ENCODE data around the gene ZCCHC17.

ZCCHC17 gene

DNA sequence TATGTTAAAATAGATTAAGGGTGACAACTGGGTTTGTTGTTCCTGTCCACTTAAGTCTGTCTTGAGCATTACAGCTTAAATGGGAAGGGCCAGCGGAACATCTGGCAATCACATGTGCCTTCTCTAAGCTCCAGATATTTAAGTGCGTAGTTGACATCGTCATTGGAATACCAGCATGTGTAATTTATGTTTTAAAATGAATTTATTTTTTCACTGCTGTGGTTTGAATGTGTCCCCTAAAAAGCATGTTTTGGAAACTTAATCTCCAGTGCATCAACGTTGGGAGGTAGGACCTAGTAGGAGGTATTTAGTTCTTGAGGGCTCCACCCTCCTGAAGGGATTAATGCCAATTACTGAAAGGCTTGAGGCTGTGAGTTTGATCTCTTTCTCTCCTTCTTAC lies 13.4 kb downstream of the ZCCHC17 start:
- Histone ChIP-seq H3K36me3 (ENCODE audit: control insufficient read depth, insufficient read depth, low read length) (peaks cover 11% of the 10 kb centered on the region), H3K27me3 (ENCODE audit: control insufficient read depth, insufficient read depth, low read length) (no peaks in the 10 kb centered on the region), H3K4me3 (ENCODE audit: low read depth, low read length) (no peak overlapping the region), H3K4me1 (ENCODE audit: control insufficient read depth, insufficient read depth, low read length) (no peaks in the 10 kb centered on the region), H3K9me3 (ENCODE audit: control insufficient read depth, insufficient read depth, low read length) (no peaks in the 10 kb centered on the region), H3K9ac (ENCODE audit: low read depth, low read length) (no peak overlapping the region)

DNA sequence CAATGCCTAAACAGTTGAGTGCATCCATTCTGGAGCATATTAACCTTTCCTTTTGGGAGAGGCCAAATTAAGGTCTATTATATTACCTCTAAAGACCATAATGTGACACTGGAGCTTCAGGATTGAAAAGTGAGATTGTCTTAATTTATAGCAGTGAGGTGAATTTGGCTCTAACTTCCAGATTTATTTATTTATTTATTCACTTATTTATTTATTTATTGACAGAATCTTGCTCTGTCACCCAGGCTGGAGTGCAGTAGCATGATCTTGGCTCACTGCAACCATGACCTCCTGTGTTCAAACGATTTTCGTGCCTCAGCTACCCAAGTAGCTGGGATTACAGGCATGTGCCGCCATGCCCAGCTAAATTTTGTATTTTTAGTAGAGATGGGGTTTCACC lies 19.1 kb downstream of the ZCCHC17 start:
- Histone ChIP-seq H3K4me3 (ENCODE audit: low read depth, low read length) (no peak overlapping the region), H3K36me3 (ENCODE audit: control insufficient read depth, insufficient read depth, low read length) (peaks cover 2% of the 10 kb centered on the region), H3K27me3 (ENCODE audit: control insufficient read depth, insufficient read depth, low read length) (no peaks in the 10 kb centered on the region), H3K9ac (ENCODE audit: low read depth, low read length) (no peak overlapping the region), H3K9me3 (ENCODE audit: control insufficient read depth, insufficient read depth, low read length) (no peaks in the 10 kb centered on the region), H3K4me1 (ENCODE audit: control insufficient read depth, insufficient read depth, low read length) (no peaks in the 10 kb centered on the region)

DNA sequence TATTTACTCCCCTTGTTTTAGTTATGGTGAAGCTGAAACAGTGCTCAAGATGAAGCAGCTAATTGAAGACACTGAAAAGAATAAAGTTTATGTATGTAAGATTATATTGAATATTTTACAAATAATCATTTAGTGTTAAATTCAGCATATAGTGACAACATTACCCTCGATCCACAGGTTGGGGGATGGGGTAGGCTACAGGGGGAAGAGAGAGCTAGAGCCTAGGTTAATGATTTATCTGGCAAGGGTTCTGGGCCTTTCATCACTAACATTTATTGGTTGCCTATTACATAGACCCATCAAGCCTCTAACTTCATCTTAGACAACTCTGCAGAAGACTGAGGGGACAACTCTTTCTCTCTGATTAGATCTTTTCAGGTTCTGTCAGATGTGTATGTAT lies 21.3 kb downstream of the ZCCHC17 start:
- no peak overlapping the region for H3K9ac ChIP-seq (ENCODE audit: low read depth, low read length)
- no peaks in the 10 kb centered on the region for H3K9me3 ChIP-seq (ENCODE audit: control insufficient read depth, insufficient read depth, low read length)
- no peaks in the 10 kb centered on the region for H3K27me3 ChIP-seq (ENCODE audit: control insufficient read depth, insufficient read depth, low read length)
- no peak overlapping the region for H3K4me3 ChIP-seq (ENCODE audit: low read depth, low read length)
- H3K4me1 ChIP-seq (ENCODE audit: control insufficient read depth, insufficient read depth, low read length) = no peaks in the 10 kb centered on the region
- peaks cover 2% of the 10 kb centered on the region for H3K36me3 ChIP-seq (ENCODE audit: control insufficient read depth, insufficient read depth, low read length)

DNA sequence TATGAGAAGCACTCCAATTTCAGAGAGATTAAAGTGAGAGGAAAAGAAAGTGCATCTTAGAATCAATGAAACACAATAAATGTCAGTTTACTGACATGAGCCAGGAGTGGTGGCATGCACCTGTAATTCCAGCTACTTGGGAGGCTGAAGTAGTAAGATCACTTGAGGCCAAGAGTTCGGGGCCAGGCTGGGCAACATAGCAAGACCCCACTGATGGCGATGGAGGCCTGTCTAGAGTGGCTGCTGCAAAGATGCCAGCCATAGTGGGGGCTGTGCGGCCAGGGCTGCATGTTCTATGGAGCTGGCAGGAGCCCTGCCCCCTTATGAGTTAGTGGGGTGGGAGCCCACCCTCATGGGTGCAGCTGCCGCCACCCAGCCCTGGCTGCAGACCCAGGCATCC lies 27.3 kb downstream of the ZCCHC17 start:
- Histone ChIP-seq H3K9ac (ENCODE audit: low read depth, low read length) (no peak overlapping the region), H3K4me3 (ENCODE audit: low read depth, low read length) (no peak overlapping the region), H3K9me3 (ENCODE audit: control insufficient read depth, insufficient read depth, low read length) (no peaks in the 10 kb centered on the region), H3K4me1 (ENCODE audit: control insufficient read depth, insufficient read depth, low read length) (no peaks in the 10 kb centered on the region), H3K27me3 (ENCODE audit: control insufficient read depth, insufficient read depth, low read length) (no peaks in the 10 kb centered on the region), H3K36me3 (ENCODE audit: control insufficient read depth, insufficient read depth, low read length) (no peaks in the 10 kb centered on the region)

DNA sequence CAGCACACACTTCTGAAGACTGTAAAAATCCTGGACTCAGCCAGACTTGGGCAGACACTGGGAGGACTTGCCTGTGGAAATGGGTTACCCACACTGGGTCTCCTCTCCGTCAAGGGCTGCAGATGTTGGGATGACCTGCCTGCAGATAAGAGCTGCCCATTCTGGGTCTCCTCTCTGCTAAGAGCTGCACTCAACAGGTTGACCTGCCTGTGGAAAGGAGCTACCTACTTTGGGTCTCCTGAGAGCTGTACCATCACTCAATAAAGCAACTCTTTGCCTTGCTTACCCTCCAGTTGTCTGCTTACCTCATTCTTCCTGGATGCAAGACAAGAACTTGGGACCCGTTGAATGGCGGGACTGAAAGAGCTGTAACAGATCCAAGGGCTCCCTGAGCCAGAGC lies 28.2 kb downstream of the ZCCHC17 start:
- Histone ChIP-seq H3K36me3 (ENCODE audit: control insufficient read depth, insufficient read depth, low read length) (no peaks in the 10 kb centered on the region), H3K9me3 (ENCODE audit: control insufficient read depth, insufficient read depth, low read length) (no peaks in the 10 kb centered on the region), H3K4me3 (ENCODE audit: low read depth, low read length) (no peak overlapping the region), H3K4me1 (ENCODE audit: control insufficient read depth, insufficient read depth, low read length) (no peaks in the 10 kb centered on the region), H3K9ac (ENCODE audit: low read depth, low read length) (no peak overlapping the region), H3K27me3 (ENCODE audit: control insufficient read depth, insufficient read depth, low read length) (no peaks in the 10 kb centered on the region)

DNA sequence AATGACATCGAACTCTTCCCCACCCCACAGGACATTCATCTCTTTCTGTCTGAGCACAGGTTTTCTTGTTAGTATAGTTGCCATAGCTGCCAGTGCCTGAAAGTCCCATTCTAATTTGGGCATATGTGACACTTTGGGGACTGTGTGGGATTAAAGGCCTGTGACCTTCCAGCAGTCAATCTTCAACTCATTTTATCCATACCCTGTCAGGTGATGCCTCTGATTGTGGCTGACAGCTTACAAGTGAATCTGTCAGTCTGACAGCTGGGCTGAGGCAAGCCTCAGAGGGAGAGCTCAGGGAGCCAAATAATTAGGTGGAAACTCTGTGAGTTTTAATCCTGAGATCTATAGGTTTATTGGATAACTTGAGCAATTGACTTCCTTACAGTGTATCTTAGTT lies 29.6 kb downstream of the ZCCHC17 start:
- Histone ChIP-seq H3K27me3 (ENCODE audit: control insufficient read depth, insufficient read depth, low read length) (no peaks in the 10 kb centered on the region), H3K9me3 (ENCODE audit: control insufficient read depth, insufficient read depth, low read length) (no peaks in the 10 kb centered on the region), H3K4me1 (ENCODE audit: control insufficient read depth, insufficient read depth, low read length) (no peaks in the 10 kb centered on the region), H3K36me3 (ENCODE audit: control insufficient read depth, insufficient read depth, low read length) (no peaks in the 10 kb centered on the region), H3K9ac (ENCODE audit: low read depth, low read length) (no peak overlapping the region), H3K4me3 (ENCODE audit: low read depth, low read length) (no peak overlapping the region)

DNA sequence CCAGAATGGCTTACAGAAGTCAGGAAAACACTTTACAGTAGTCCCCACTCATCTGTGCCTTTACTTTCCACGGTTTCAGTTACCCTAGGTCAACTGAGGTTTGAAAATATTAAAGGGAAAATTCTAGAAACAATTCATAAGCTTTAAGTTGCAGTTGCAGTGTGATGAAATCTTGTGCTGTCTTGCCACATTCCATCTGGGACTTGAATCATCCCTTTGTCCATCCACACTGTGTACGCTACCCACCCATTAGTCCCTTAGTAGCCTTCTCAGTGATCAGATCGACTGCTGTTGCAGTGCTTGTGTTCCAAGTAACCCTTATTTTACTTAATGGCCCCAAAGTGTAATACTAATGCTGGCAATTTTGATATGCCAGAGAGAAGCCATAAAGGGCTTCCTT lies 30.5 kb downstream of the ZCCHC17 start:
- H3K36me3 ChIP-seq (ENCODE audit: control insufficient read depth, insufficient read depth, low read length) = no peaks in the 10 kb centered on the region

DNA sequence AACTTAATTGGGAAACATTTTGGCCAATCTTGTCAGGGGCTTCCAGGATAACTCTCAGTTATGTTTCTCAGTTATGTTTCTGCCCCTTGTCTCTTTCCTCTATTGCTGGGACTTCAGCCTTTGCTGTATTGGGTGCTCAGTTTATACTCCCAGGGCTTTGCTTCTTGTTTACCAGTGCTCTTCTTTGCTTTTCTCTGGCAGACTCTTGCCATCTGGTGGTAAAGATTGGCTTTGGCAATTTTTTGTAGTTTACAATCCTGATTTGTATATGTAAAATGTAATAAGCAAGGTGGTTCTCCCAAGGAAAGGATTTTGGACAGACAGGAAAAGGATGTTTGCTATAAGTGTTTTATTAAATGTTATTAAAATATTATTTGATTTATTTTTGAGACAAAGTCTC lies 38.2 kb downstream of the ZCCHC17 start:
- Histone ChIP-seq H3K4me3 (ENCODE audit: low read depth, low read length) (no peak overlapping the region), H3K9me3 (ENCODE audit: control insufficient read depth, insufficient read depth, low read length) (no peaks in the 10 kb centered on the region), H3K9ac (ENCODE audit: low read depth, low read length) (no peak overlapping the region), H3K36me3 (ENCODE audit: control insufficient read depth, insufficient read depth, low read length) (no peaks in the 10 kb centered on the region), H3K27me3 (ENCODE audit: control insufficient read depth, insufficient read depth, low read length) (no peaks in the 10 kb centered on the region), H3K4me1 (ENCODE audit: control insufficient read depth, insufficient read depth, low read length) (no peaks in the 10 kb centered on the region)

More for the DNA sequence above, 30.5 kb downstream of the ZCCHC17 start:
- Histone ChIP-seq H3K4me3 (ENCODE audit: low read depth, low read length) (no peak overlapping the region), H3K4me1 (ENCODE audit: control insufficient read depth, insufficient read depth, low read length) (no peaks in the 10 kb centered on the region), H3K9ac (ENCODE audit: low read depth, low read length) (no peak overlapping the region), H3K27me3 (ENCODE audit: control insufficient read depth, insufficient read depth, low read length) (no peaks in the 10 kb centered on the region), H3K9me3 (ENCODE audit: control insufficient read depth, insufficient read depth, low read length) (no peaks in the 10 kb centered on the region)

DNA sequence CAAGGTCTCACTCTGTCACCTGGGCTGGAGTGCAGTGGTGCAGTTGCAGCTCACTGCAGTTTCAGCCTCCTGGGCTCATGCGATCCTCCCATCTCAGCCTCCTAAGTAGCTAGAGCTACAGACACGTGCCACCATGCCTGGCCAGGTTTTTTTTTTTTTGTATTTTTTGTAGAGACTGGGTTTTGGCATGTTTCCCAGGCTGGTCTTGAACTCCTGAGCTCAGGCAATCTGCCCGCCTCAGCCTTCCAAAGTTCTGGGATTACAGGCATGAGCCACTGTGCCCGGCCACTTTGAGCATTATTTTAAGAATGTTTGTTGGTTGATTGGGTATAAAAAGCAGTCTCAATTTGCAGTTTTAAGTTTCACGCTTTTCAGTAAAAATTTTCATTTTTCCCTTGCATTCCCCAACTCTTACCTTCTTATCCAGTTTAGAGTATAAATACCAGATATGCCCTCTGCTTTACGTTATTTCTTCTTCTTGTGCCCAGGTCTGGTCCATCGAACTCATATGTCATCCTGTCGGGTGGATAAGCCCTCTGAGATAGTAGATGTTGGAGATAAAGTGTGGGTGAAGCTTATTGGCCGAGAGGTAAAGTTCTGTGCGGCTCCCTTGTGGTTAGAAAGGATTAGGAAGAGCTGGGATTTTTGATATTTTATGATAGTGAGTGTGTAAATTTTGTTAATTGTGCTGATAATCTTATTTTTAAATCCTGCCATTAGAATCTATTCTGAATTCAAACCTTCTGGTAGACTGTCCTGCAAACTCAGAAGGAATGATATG lies 40.0 kb downstream of the ZCCHC17 start:
- Histone ChIP-seq H3K27me3 (ENCODE audit: control insufficient read depth, insufficient read depth, low read length) (no peaks in the 10 kb centered on the region), H3K4me3 (ENCODE audit: low read depth, low read length) (no peak overlapping the region), H3K9ac (ENCODE audit: low read depth, low read length) (no peak overlapping the region), H3K36me3 (ENCODE audit: control insufficient read depth, insufficient read depth, low read length) (no peaks in the 10 kb centered on the region), H3K4me1 (ENCODE audit: control insufficient read depth, insufficient read depth, low read length) (no peaks in the 10 kb centered on the region), H3K9me3 (ENCODE audit: control insufficient read depth, insufficient read depth, low read length) (no peaks in the 10 kb centered on the region)

DNA sequence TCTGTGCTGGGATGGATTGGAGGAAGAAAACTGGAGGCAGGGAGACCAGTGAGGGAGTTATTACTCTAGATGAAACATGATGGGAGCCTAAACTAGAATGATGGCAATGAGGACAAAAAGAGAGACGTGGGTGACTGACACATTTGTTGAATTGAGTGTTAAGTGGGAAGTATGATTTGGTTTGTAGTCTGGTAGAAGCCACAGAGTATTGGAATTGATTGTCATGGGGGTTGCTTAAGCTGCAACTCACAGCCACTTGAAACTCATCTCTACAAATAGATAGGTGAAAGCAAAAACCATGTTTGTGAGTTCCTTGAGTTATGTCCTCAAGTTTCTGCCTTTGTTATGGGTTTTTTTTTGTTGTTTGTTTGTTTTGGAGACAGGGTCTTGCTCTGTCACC lies 47.7 kb downstream of the ZCCHC17 start:
- peaks cover 5% of the 10 kb centered on the region for H3K36me3 ChIP-seq (ENCODE audit: control insufficient read depth, insufficient read depth, low read length)
- no peak overlapping the region for H3K9ac ChIP-seq (ENCODE audit: low read depth, low read length)
- no peaks in the 10 kb centered on the region for H3K4me1 ChIP-seq (ENCODE audit: control insufficient read depth, insufficient read depth, low read length)
- no peaks in the 10 kb centered on the region for H3K27me3 ChIP-seq (ENCODE audit: control insufficient read depth, insufficient read depth, low read length)
- no peaks in the 10 kb centered on the region for H3K9me3 ChIP-seq (ENCODE audit: control insufficient read depth, insufficient read depth, low read length)
- no peak overlapping the region for H3K4me3 ChIP-seq (ENCODE audit: low read depth, low read length)

DNA sequence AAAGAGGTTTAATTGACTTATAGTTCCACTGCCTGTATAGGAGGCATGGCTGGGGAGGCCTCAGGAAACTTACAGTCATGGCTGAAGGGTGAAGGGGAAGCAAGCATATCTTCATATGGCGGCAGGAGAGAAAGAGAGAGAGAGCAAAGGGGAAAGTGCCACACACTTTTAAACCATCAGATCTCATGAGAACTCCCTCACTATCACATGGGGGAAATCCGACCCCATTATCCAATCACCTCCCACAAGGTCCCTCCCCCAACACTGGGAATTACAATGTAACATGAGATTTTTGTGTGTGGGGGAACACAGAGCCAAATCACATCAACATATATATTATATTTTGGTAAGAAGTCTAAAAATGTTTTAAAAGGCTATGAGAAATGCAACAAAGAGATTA lies 48.8 kb downstream of the ZCCHC17 start:
- H3K9me3 ChIP-seq (ENCODE audit: control insufficient read depth, insufficient read depth, low read length) = no peaks in the 10 kb centered on the region
- H3K36me3 ChIP-seq (ENCODE audit: control insufficient read depth, insufficient read depth, low read length) = peaks cover 5% of the 10 kb centered on the region
- no peak overlapping the region for H3K9ac ChIP-seq (ENCODE audit: low read depth, low read length)
- no peak overlapping the region for H3K4me3 ChIP-seq (ENCODE audit: low read depth, low read length)
- H3K4me1 ChIP-seq (ENCODE audit: control insufficient read depth, insufficient read depth, low read length) = no peaks in the 10 kb centered on the region
- no peaks in the 10 kb centered on the region for H3K27me3 ChIP-seq (ENCODE audit: control insufficient read depth, insufficient read depth, low read length)

DNA sequence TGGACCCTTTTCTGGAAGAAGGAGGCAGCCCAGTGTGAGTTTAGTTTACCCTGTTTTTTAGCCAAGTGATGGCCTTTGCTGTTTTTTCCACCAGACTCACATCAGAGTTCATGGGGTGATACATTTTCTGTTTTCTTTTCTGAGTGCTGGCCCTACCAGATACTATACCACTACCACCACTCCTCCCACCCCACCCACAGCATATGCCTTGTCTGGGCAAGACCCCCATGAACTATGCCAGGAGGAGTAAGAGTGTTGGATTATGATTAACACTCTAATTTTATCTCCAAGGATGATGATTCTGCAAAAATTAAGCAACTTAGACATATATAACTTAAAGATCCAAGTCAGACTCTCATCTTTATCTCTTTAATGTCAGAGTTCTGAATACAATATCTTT lies 50.0 kb downstream of the ZCCHC17 start:
- Histone ChIP-seq H3K9me3 (ENCODE audit: control insufficient read depth, insufficient read depth, low read length) (no peaks in the 10 kb centered on the region), H3K36me3 (ENCODE audit: control insufficient read depth, insufficient read depth, low read length) (peaks cover 12% of the 10 kb centered on the region), H3K27me3 (ENCODE audit: control insufficient read depth, insufficient read depth, low read length) (no peaks in the 10 kb centered on the region), H3K9ac (ENCODE audit: low read depth, low read length) (no peak overlapping the region), H3K4me3 (ENCODE audit: low read depth, low read length) (no peak overlapping the region), H3K4me1 (ENCODE audit: control insufficient read depth, insufficient read depth, low read length) (no peaks in the 10 kb centered on the region)

All from iPS-15b (cell line).